ENCODE measurements around the gene CEP41. TPM values are rescaled to one million over a fixed set of nuclear protein-coding genes. Genes with fewer than 3 reads are reported as not detected.

The CEP41 gene
- total RNA-seq, 1 experiment from 2014 or later: 23.0 TPM

DNA sequence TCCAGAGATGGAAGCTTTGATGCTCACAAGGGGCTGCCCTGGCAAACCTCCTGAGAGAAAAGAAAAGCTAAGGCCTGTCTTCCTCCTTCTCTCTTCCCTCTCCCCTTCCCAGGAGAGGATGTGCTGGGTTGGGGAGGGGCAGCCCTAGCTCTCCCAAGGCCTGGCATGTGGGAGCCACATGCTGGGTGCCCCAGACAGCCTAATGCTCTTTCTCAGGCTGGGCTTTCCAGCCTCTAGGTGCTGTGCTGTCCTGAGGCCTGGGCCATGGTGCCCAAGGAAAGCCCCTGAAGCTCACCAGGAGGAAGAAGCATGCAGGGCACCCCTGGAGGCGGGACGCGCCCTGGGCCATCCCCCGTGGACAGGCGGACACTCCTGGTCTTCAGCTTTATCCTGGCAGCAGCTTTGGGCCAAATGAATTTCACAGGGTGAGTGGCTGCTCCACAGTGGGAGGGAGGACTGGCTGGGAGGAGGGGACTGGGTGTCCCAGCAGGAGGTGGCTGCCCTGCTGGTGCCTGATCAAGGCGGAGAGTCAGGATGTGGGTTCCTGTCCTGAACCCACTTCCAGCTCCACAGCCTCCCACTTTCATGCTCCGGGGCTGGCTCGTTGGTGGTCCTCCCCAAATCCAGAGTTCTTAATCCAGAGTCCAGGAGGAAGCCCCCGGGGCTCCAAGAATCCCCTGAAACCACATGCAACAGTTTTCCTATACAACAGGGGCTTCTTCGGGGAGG lies 94.5 kb downstream of the CEP41 start:
- in situ Hi-C loops (cut with HindIII; ENCODE audit: low pct_unique_long_range_greater_than_20kb, low sequenced_read_pairs): no loop called here
- no peak for DNase-seq (ENCODE audit: low read depth)

DNA sequence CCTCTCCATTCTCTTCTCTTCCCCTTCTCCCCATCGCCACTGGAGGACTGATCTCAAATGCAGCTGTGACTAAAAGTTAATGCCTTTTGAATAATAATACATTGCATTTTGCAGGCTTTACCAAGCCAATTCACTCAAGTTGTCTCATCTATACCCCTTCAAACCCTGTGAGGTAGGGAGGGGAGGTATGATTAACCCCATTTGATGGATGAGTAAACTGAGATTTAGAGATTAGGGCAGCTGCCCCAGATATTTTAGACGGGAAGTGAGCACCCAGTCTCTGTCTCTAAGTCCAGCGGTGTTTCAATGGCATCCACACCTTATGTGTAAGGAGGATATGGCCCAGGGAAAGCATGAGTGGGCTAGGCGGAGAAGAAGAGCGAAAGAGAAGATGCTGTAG lies 95.1 kb downstream of the CEP41 start:
- DNase-seq (ENCODE audit: low read depth): no peak
- in situ Hi-C loops (cut with HindIII; ENCODE audit: low pct_unique_long_range_greater_than_20kb, low sequenced_read_pairs): no loop called here

- in situ Hi-C loops (cut with HindIII; ENCODE audit: low pct_unique_long_range_greater_than_20kb, low sequenced_read_pairs): no loop called here
- no peak for DNase-seq (ENCODE audit: low read depth)
Measured at GRCh38 chr7:130345136-130345535, 95.7 kb downstream of the CEP41 start.

DNA sequence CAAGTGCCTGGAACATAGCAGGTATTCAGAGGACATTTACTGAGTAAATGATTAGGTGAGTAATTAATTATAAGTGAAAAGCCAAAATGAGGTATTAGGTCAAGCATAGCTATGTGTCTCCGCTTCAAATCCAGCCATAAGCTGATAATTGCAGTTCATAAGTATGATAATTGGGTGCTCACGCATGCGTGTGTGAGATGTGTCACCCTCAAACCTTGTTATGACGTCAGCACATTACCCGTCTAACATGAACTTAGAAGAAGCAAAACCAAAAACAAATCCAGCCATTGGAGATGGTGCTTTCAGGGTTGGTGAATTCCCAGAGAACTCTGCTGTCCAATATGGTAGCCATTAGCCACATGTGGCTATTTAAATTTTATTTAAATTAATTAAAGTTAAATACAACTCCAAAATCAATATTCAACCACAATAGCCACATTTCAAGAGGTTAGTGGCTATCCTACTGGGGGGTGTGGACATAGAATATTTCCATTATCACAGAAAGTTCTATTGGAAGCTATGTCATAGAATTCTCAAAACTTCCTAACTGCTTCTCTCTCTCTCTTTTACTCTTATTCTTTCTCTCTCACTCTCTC lies 96.4 kb downstream of the CEP41 start, which contains the start of gene CPA5:
CPA5 (plus strand) TSS at position 546 of the 596 bp plus-strand sequence. CDS start 1,670 bp downstream, outside the sequence.
- no peak for DNase-seq (ENCODE audit: low read depth)
- in situ Hi-C loops (cut with HindIII; ENCODE audit: low pct_unique_long_range_greater_than_20kb, low sequenced_read_pairs): no loop called here

Other genes with a start within 250 kb of the CEP41 start
- 4.0 and 4.5 TPM in 2 replicates for gene TMEM209, start 235.6 kb downstream of the CEP41 start, total RNA-seq (2014; rRNA removed; shearing (Covaris generic); ENCODE audit: low replicate concordance)
- gene SSMEM1, start 233.2 kb downstream of the CEP41 start, total RNA-seq (2014; rRNA removed; shearing (Covaris generic); ENCODE audit: low replicate concordance): not detected in 2 replicates
- gene CPA2, start 174.2 kb downstream of the CEP41 start, total RNA-seq (2014; rRNA removed; shearing (Covaris generic); ENCODE audit: low replicate concordance): not detected in 2 replicates
- gene CPA4, start 147.9 kb downstream of the CEP41 start, total RNA-seq (2014; rRNA removed; shearing (Covaris generic); ENCODE audit: low replicate concordance): 11.6 and 23.1 TPM in 2 replicates
- not detected in 2 replicates for gene CPA5, start 96.2 kb downstream of the CEP41 start, total RNA-seq (2014; rRNA removed; shearing (Covaris generic); ENCODE audit: low replicate concordance)
- gene CPA1, start 60.5 kb downstream of the CEP41 start, total RNA-seq (2014; rRNA removed; shearing (Covaris generic); ENCODE audit: low replicate concordance): not detected in 2 replicates
- 26.0 and 28.6 TPM in 2 replicates for gene MEST, start 51.1 kb upstream of the CEP41 start, total RNA-seq (2014; rRNA removed; shearing (Covaris generic); ENCODE audit: low replicate concordance)
- gene COPG2, start 227.7 kb upstream of the CEP41 start, total RNA-seq (2014; rRNA removed; shearing (Covaris generic); ENCODE audit: low replicate concordance): 18.2 and 21.6 TPM in 2 replicates
- gene TSGA13, start 245.5 kb upstream of the CEP41 start, total RNA-seq (2014; rRNA removed; shearing (Covaris generic); ENCODE audit: low replicate concordance): not detected in 2 replicates